Esophagus squamous epithelium (tissue), 4 donors: ENCODE measurements around the gene MUC4.

Experiments
- POLR2A ChIP-seq, 4 donors: fragments of 450-650 bp; IDR thresholded peaks; one replicate each; pipeline ENCODE4 v1.6.1; 2017; ENCODE audit warnings: antibody characterized with exemption in 4 of 4, mild to moderate bottlenecking in 4 of 4, moderate library complexity in 3 of 4
- TF ChIP-seq, protein P1 (sequence below), 6 experiments: fragments of 450-650 bp in 4 of 6; fragments of 200-600 bp in 2 of 6; sonication (generic) in 2 of 6; IDR thresholded peaks; one replicate each; pipeline ENCODE4 v1.5.1; 2016 to 2019; ENCODE audit warnings: antibody characterized with exemption in 6 of 6, mild to moderate bottlenecking in 4 of 6, moderate library complexity in 4 of 6

DNA sequence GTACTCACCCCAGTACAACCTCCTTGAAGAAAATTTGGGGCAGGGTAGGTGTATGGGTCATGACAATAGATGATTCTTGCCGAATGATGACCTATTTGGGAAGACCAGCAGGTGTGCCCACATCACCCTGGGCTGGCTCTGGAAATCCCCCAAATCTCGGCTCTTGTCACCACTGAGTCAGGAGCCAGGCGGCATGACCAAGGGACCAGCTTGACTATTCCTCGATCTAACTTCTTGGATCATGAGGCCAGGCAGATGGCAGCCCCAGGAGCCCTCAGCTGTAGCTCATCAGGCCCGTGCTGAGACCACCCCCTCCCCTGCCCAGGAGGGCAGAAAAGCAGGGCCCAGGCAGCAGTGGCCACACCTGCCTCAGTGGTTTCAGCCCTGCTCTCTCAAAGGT lies 9.2 kb upstream of the MUC4 start:
- TF ChIP-seq, protein P1, sequence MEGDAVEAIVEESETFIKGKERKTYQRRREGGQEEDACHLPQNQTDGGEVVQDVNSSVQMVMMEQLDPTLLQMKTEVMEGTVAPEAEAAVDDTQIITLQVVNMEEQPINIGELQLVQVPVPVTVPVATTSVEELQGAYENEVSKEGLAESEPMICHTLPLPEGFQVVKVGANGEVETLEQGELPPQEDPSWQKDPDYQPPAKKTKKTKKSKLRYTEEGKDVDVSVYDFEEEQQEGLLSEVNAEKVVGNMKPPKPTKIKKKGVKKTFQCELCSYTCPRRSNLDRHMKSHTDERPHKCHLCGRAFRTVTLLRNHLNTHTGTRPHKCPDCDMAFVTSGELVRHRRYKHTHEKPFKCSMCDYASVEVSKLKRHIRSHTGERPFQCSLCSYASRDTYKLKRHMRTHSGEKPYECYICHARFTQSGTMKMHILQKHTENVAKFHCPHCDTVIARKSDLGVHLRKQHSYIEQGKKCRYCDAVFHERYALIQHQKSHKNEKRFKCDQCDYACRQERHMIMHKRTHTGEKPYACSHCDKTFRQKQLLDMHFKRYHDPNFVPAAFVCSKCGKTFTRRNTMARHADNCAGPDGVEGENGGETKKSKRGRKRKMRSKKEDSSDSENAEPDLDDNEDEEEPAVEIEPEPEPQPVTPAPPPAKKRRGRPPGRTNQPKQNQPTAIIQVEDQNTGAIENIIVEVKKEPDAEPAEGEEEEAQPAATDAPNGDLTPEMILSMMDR (IDR thresholded peaks at IDR 0.05) = no peak
- no peak for TF ChIP-seq POLR2A (IDR thresholded peaks at IDR 0.05)
